ENCODE measurements around the gene SORT1.
"Not testable (repeated sequence)": the region's sequence is repeated elsewhere in the genome, so short reads cannot be mapped to it uniquely, and the experiment has no call there.

Gene SORT1

DNA sequence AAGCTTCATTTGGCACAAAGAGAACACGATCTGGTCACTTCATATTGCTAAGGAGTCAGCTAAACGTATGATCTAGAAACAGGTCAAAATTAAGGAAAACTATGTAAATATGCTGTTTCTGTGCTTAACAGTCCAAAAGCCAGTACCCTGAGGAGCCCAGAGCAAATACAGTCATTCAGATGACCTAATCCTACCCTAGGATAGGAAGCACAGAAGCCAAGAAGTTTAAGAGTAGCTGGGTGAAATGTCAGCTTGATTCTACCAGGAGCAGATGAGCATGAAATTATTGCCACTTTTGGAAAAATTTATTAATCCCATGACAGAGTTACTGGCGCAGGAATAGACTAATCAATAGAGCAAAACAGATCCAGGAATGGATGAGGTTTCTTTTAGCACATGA lies 18.3 kb downstream of the SORT1 start:
- no peak for DNase-seq

DNA sequence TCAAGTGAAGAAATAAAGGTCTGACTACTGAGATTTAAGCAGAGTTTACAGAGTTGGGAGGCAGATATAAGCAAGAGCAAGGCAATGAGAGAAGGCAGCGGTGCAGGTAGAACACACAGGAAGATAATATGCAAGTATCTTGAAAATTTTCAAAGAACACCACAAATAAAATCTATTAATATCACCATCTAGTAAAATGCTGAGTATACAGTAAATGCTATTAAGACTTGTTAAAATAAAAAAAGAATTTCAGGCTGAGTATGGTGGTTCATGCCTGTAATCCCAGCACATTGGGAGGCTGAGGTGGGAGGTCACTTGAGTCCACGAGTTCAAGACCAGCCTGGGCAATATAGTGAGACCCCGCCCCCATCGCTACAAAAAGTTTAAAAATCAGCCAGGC lies 20.0 kb downstream of the SORT1 start:
- DNase-seq = no peak

DNA sequence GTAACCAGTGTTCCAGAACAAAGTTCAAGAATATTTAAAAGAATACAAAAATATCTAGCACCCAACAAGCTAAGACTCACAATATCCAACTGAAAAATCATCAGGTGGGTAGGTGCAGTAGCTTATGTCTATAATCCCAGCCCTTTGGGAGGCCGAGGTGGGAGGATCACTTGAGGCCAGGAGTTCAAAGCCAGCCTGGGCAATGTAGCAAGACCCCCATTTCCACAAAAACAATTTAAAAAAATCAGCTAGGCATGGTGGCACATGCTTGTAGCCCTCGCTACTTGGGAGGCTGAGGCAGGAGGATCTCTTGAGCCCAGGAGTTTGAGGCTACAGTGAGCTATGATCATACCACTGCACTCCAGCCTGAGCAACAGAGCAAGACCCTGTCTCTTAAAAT lies 24.0 kb downstream of the SORT1 start:
- DNase-seq = not testable (repeated sequence)

DNA sequence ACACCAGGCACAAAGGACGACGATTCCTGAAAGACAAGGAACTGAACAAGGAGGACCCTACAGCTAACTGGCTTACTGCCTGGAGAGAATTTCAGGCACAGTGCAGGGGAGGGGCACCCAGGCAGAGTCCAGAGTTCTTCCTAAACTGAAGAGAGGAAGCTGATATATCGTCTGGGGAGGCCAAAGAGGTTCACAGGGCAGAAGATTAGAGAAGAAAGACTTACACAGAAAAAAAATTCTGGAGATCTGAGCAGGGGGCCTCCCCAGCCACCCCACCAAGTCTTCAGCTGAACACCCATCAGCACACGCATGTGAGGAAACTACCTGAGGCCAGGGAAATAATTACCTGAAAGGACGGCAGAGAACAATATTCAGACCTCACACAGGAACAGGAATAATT lies 24.6 kb downstream of the SORT1 start:
- DNase-seq = no peak

DNA sequence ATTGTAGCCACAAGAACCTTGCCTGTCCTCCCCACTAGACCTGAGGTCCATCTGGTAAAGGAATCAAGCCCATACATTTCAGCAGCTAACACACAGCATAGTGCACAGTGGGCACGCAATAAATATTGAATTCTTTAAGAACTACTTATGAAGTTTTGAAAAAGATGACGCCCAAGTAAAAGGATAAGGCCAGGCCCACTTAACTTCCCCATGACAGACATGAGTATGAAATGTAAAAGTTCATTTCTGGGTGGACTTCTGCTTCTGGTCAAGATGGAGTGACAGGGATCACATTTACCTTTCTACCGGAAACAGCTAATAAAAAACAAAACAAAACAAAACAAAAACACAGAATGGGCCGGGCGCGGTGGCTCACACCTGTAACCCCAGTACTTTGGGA lies 25.4 kb downstream of the SORT1 start:
- DNase-seq = no peak

DNA sequence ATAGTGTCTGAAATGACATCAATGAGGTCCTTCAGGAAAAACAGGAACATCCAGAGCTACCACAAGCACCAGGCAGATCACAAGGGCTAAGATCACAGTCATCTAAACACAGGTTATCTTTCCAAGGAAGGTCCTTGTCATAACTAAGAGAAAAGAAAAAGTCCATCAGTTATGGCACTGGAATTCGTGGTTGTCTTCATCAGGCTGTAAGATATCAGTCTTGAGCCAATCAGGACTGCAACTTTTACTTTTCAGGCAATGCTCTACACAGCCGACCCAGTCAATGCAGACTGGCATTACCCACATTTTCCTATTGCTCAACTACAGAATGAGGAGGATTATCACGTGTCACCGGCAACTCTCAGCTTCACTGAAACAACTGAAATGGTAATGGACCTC lies 26.4 kb downstream of the SORT1 start:
- DNase-seq = no peak

DNA sequence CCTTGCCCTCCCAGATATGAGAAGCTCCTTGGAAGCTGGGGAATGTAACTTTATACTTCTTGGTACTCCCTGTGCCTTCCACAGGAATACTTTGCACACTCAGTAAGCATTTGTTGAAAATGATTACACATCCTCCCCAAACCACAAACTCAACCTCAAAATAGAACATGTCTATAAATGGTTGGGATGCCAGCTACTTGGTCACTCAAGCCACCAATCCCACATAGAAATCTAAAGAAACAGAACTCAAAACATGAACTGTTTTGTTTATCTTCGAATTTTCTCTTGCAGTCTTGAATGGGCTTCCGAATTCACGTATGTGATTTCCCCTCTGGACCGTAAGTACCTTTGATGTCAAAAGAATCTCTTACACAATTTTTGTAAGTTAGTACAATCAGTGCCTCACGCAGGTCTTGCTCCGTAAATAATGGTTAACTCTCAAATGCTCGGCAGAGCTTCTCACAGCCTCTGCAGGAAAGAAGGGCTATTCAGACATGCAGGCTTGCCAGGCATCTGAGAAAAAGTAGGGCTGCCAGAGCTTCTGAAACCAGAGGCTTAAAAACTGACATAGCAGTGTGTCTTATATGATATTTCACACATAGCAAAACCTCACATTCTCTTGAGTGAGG lies 26.9 kb downstream of the SORT1 start:
- DNase-seq = peak; percentile 16

DNA sequence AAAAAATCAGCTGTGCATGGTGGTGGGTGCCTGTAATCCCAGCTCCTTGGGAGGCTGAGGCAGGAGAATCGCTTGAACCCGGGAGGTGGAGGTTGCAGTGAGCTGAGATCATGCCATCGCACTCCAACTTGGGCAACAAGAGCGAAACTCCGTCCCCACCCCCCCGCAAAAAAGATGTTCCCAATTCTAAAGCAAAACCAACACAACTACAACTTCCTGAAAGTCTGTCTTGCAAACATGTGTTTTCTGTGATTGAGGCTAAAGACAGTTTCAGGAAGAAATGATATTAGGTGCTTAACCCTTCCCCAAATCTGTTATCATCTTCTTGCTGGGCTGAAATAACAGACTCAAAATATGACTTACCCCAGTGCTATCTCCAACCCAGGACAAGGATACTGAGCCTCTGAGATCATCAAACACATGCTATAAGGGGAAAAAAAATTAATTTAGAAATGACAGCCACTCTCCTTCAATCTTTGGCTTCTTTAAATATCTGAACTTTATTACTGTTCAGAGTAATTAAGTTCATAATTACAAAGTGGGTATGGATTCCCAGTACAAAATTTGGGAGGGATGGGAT lies 28.5 kb downstream of the SORT1 start:
- DNase-seq = no peak

DNA sequence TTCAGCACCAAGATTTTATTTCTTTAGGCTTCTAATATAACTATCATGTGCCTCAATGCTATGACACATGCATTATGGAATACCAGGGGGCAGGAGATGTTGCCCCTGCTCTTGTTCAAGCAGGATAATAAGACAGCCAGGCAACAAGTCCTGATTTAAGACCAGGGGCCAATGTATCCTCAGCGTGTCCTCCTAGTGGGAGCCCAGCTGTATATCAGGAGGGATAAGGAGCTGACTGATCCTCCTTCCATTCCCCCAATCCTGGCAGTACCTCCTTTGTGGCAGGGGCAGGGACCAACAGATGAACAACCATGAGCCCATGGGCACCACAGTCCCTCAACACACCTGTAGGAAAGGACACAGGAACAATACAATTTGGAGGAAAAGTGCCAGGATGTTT lies 29.3 kb downstream of the SORT1 start:
- DNase-seq = no peak

DNA sequence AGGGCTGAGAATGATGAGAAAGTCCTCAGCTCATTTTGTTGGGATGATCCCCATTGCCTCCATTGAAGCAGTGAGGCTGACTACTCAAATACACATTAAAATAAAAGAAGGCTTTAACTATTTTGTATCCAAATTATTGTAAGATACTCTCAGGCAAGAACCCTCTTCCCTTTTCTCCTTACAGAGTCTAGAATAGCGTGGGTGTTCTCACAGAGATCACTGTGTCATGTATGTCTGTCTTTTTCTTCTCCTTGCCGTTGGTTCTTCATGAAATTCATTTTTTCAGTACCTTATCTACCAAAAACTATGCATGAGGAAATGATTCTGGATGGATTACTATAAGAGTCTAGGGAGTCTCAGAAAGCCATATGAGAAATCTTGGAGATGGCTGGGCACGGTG lies 30.1 kb downstream of the SORT1 start:
- no peak for DNase-seq

DNA sequence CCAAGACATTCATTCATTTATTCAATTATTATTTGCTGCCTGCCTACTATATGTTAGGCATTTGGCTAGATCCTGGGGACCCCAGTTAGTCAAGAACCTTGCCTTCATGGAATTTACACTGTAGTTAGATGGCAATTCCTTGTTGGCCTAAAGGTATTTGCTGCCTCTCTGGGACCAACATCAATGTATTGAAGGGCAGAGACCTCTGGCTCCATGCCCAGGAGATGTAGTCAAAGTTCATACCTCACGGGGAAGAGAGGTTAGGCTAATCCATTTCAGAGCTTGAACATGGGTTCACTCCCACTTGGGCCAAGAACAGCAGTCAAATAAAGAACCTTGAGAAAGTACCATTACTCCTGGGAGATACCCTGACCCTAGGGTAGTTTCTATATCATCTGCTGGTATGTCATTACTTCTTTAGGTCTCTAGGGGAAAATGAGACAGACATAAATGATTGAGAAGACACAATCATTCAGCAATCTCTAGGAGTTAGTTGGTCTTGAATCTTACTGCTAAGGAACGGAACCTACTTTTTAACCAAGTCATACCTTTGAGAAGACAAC lies 32.0 kb downstream of the SORT1 start:
- DNase-seq = no peak

DNA sequence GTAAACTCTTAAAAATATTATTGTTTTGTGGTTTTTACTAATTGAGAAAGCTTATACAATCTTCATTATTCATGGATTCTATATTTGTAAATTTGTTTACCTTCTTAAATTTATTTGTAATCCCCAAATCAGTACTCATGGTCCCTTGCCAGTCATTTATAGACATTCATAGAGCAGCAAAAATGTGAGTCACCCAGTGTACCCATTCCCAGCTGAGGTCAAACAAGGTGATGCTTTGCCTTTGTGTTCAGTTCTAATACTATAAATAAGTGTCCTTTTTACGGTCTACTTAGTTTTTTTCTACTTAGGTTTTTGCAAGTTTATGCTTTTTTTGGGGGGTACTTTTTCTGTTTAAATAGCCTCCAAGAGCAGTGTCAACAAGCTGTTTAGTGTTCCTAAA lies 36.1 kb downstream of the SORT1 start:
- no peak for DNase-seq

DNA sequence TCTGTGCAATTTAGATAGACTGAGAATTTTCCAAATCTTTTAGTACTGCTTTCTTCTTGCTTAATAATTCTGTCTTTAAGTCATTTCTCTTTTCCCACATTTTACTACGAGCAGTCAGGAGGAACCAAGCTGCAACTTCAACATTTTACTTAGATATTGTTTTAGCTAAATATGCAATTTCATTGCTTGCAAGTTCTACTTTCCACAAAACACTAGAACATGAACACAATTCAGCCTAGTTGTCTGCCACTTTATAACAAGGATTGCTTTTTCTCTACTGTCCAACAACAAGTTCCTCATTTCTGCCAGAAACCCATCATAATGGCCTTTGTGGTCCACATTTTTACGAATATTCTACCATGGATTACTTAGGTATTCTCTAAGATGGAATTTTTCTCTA lies 36.6 kb downstream of the SORT1 start:
- DNase-seq = no peak

DNA sequence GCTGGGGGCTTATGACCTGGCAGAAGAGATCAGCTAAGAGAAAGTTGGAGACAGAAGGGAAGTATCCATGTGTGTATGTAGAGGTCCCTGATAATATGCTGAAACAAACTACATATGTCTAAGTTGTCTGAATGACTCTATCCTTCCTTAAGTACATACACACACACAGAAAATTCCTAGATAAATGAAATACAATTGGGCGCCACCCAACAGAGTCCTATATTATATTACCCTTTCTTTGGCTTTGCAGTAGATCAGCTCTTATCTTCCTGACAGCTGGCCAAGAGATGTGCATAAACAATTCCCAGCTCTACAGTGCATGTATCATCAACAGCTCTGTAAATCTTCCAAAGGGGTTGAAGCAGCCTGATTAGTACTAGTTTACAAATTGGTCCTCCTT lies 40.1 kb downstream of the SORT1 start:
- no peak for DNase-seq

DNA sequence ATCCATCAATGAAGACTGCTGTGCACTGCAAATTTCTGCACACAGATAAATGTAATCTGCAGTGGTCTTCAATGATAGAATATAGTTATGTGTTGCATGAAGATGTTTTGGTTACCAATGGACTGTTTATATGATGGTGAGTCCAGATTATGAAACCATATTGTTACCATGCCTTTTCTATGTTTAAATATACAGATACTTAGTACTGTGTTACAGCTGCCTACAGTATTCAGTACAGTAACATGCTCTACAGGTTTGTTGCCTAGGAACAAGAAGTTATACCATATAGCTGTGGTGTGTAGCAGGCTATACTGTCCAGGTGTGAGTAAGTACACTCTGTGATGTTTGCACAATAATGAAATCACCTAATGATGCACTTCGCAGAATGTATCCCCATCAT lies 40.8 kb downstream of the SORT1 start:
- no peak for DNase-seq

DNA sequence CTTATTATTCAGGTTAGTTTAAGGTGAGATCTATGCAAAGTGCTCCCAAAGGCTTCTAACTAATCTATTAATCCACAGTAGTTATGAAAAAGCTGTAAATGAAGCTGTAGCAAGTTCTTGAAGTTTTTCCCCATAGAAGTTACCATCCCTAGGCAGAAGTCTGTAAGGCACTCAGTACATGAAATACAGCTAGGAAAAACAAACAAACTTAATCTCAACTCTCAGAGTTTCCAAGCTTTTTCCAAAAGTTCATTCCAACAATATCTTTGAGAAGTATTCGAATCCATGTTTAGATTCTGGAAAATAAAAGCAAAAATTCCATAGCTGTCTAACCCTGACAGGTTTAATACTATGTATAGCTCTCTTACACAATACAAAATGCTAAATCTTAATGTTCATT lies 41.2 kb downstream of the SORT1 start:
- DNase-seq = no peak

DNA sequence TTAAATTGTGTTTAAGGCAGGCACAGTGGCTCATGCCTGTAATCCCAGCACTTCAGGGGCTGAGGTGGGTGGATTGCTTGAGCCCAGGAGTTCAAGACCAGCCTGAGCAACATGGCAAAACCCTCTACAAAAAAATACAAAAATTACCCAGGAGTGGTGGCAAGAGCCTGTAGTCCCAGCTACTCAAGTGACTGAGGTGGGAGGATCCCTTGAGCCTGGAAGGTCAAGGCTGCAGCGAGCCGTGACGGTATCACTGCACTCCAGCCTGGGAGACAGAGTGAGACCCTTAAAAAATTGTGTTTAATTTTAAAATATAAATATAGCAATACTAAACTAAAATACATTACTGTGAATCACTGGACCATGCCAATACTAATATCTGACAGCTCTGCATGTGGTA lies 42.8 kb downstream of the SORT1 start:
- no peak for DNase-seq

DNA sequence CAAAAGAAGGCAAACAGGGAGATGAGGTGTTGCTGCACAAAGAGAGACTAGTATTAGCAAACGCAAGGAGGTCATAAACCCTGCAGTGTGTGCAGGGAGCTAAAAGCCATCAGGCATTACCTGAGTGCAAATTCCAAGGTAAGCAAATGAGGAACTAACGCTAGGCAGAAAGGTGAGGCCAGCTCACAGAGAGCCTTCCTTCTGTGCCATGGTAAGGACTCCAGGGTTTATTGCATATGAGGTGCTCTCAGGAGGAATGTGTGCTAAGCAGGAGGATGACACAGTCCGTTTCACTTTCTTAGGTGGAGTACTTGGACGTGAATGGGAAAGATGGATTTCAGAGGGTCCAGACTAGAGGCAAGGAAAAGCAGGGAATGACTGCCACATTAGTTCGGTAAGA lies 46.3 kb downstream of the SORT1 start:
- no peak for DNase-seq

DNA sequence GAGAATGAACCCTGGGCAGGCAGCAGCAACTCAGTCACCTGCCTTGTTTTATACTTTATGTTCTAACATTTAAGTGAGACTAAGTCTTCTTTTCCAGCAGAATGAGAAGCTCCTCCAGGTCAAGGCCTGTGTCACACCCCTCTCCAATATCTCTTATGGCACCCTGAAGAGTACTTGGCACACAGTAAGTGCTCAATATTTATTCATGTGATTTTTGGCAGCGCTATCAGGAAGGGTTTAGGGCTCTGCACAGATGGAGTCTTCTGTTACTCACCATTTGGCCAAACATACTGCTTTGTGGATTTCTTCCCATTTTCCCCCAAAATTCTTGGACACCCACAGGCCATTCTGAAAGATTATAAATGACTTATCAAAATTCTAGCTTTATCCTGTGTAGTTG lies 47.1 kb downstream of the SORT1 start:
- DNase-seq = no peak

DNA sequence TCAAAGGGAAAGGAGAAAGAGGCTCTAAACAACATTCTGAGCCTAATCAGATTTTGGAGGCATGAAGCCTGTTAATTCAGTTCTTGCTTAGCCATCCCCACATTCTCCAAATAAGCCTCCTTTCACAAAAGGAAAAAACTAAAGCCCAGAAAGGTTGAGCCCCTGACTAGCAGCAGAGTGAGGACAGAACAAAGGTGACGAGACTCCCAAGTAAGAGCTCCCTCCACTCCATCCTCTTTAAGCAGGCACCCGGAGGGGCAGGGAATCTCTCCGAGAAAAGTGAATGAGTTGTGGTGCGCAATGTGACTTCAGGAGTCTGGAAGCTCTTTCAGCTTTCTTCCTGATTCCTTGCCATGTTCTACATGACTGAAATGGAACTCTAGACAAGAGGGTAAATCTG lies 47.5 kb downstream of the SORT1 start:
- no peak for DNase-seq

DNA sequence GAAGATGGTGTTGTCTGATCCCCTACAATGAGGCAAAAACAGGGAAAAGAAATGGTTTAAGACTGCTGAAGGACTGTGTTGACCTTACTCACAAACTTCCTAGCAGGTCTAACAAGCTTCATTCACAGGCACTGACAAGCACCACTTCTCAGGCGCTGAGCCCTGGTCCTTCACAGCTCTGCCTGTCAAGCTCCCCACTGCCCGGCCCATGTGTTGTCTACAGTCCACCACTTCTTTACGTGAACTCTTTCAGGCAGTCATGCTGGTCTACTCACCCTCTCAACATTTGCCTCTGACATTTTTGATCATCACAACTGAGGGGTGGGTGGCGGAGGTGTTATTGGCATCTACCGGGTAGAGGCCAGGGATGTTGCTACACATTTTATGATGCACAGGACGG lies 50.2 kb downstream of the SORT1 start:
- DNase-seq = no peak

DNA sequence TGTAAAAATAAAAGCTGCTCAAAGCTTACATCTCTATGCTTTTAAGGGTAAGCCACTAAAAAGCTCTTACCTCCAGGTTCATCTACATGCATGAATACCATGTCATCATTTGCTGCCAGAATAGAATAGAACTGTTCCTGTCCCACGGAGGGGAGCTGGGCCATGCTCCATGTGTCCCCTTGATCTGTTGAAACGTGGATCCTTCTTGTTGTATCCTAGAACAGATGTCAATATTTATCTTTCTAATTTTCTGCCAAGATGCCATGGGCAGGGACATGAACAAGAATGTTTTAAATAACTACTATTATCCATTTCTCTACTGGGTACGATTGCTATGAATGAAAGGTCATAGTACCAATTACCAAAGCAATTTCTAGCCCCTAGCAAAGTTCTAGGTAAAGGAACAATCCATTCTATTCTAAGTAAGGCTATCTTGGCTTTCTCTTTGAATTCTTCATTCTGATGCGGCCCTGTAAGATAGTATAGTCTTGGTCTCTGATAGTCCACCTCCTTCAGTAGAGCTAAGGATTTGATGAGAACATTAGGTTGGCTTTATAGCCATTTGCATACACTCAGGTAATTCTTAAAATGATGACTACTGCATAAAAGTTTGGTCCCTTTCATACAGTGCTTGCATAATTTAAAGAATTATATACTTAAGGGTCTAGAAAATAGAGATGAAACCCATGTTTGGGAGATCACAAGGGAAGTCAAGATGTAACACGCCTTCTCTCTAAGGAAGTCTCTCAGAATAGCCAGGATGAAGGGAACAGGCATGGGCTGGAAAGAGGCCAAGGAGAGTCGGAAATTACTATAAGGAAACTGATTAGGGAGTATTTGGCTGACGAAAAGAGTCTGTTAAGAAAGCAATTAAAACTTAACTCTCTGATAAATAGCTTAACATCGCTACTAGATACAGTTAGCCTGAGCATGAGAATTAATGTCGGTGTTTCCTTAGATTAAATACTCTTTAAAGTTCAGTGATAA lies 55.5 kb downstream of the SORT1 start:
- no peak for DNase-seq

DNA sequence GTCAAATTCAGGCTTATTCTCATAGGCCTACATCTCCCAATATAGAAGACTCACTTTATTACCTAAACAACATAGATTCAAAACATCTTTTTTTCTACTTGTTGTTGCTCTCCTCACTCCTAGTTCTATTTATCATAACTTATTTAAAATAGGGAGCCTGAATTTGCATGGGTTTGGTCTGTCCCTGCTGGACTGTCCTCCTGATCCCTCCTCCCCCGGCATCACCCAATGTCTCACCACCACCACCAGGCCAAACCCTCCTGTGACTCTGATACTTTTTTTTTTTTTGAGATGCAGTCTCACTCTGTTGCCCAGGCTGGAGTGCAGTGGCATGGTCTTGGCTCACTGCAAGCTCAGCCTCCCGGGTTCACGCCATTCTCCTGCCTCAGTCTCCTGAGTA lies 59.1 kb downstream of the SORT1 start:
- DNase-seq = no peak

DNA sequence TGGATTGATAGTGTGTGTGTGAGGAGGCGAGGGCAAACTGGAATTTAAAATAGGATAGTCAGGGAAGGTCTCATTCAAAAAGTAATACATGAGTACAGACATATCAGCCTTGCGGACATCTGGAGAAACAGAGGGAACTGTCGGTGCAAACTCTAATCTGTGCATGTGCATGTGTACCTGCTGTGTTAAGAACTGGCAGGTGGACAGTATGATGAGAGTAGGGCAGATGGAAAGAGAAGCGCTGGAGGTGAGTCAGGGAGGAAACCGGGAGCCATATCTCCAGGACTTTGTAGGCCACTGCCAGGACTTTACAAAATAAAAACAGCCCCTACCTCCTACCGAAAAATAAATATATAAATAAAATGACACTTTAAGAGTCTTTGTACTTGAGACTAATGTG lies 59.6 kb downstream of the SORT1 start:
- no peak for DNase-seq

All from hematopoietic multipotent progenitor cell treated with erythropoietin and hydrocortisone succinate and interleukin-3 and kit ligand, for 8 days (in vitro differentiated cells).